GM12864 (cell line): ENCODE data around the gene DNAJB5.

Experiments used
- DNase-seq: peaks from one replicate; pipeline ENCODE4 v3.0.0-alpha.2; 2011; ENCODE audit warnings: low read depth
- H3K4me3 ChIP-seq: 2 replicates; pipeline ENCODE4 v1.5.1; 2011; ENCODE audit warnings: mild to moderate bottlenecking, low read depth, low read length, control low read depth
- CTCF ChIP-seq: IDR thresholded peaks from 2 replicates; pipeline ENCODE4 v1.5.1; 2011; ENCODE audit warnings: low read depth, mild to moderate bottlenecking, moderate library complexity, low read length, control low read depth, inconsistent platforms; ENCODE audit errors: missing control alignments

DNAJB5 gene

GRCh38 chr9:35026671-35027070 lies 37.1 kb downstream of the DNAJB5 start:
- TF ChIP-seq CTCF, result no peak
- DNase-seq, result no peak
- H3K4me3 ChIP-seq, result no peak overlapping the region

GRCh38 chr9:35027374-35027773 lies 37.8 kb downstream of the DNAJB5 start:
- TF ChIP-seq CTCF, result no peak
- no peak for DNase-seq
- no peak overlapping the region for H3K4me3 ChIP-seq

GRCh38 chr9:35027860-35028259 lies 38.3 kb downstream of the DNAJB5 start:
- no peak for TF ChIP-seq CTCF
- H3K4me3 ChIP-seq, result no peak overlapping the region
- no peak for DNase-seq

GRCh38 chr9:35028341-35028740 lies 38.8 kb downstream of the DNAJB5 start:
- no peak for DNase-seq
- TF ChIP-seq CTCF, result no peak

GRCh38 chr9:35029241-35029640 lies 39.7 kb downstream of the DNAJB5 start:
- H3K4me3 ChIP-seq, result no peak overlapping the region
- TF ChIP-seq CTCF, result no peak
- no peak for DNase-seq

More at GRCh38 chr9:35028341-35028740, 38.8 kb downstream of the DNAJB5 start:
- H3K4me3 ChIP-seq, result no peak overlapping the region

GRCh38 chr9:35029852-35030251 lies 40.3 kb downstream of the DNAJB5 start:
- no peak for DNase-seq
- no peak overlapping the region for H3K4me3 ChIP-seq
- no peak for TF ChIP-seq CTCF

- no peak for DNase-seq
- TF ChIP-seq CTCF, result no peak
- H3K4me3 ChIP-seq, result no peak overlapping the region
Observed at GRCh38 chr9:35033101-35033500, 43.6 kb downstream of the DNAJB5 start.
